Thymus (tissue), 11 donors: ENCODE measurements around the gene RSPH10B. TPM values are rescaled to one million over a fixed set of nuclear protein-coding genes. Genes with fewer than 3 reads are reported as not detected.
"Not testable (repeated sequence)": the region's sequence is repeated elsewhere in the genome, so short reads cannot be mapped to it uniquely, and the experiment has no call there.

Experiments used
- DNase-seq, 9 donors: peaks; one replicate each; pipeline ENCODE4 v3.0.0-alpha.2; 2013; ENCODE audit warnings: low spot score in 9 of 9, low read depth in 6 of 9, missing footprints in 1 of 9
- H3K27ac ChIP-seq, 2 donors: one replicate each; pipeline ENCODE4 v1.5.1; 2013; ENCODE audit warnings: control low read depth in 1 of 2, low read depth in 1 of 2, low read length in 1 of 2, mild to moderate bottlenecking in 1 of 2, moderate library complexity in 1 of 2
- H3K27me3 ChIP-seq, 2 donors: one replicate each; pipeline ENCODE4 v1.5.1; 2013; ENCODE audit warnings: low read length in 1 of 2; ENCODE audit not compliant: control insufficient read depth in 2 of 2, insufficient read depth in 1 of 2
- H3K36me3 ChIP-seq, 2 donors: one replicate each; pipeline ENCODE4 v1.5.1; 2013; ENCODE audit warnings: low read length in 1 of 2, mild to moderate bottlenecking in 1 of 2, moderate library complexity in 1 of 2; ENCODE audit not compliant: control insufficient read depth in 2 of 2, insufficient read depth in 2 of 2
- H3K4me1 ChIP-seq, 2 donors: one replicate each; pipeline ENCODE4 v1.5.1; 2013; ENCODE audit warnings: low read length in 2 of 2; ENCODE audit not compliant: control insufficient read depth in 2 of 2, insufficient read depth in 2 of 2
- H3K4me3 ChIP-seq, 2 donors: one replicate each; pipeline ENCODE4 v1.5.1; 2013; ENCODE audit warnings: low read length in 2 of 2, control low read depth in 1 of 2, mild to moderate bottlenecking in 1 of 2
- H3K9me3 ChIP-seq, 2 donors: one replicate each; pipeline ENCODE4 v1.5.1; 2013; ENCODE audit warnings: low read length in 1 of 2, mild to moderate bottlenecking in 1 of 2; ENCODE audit not compliant: control insufficient read depth in 2 of 2, insufficient read depth in 1 of 2
- WGBS: extraction: QIAGEN DNeasy Blood & Tissue Kit; methylation state at CpG from one replicate; pipeline ENCODE4 v1.1.7; 2013; 5-methylcytosine and 5-hydroxymethylcytosine counted together
- polyA plus RNA-seq: library from polyadenylated mRNA; stranded (reverse); fragments of 200-250 nt; gene quantifications from one replicate; pipeline ENCODE4 v1.2.3, GENCODE V29; 2013
- total RNA-seq: library from RNA; stranded (reverse); fragments of 120-200 nt; gene quantifications from one replicate; pipeline ENCODE4 v1.2.4, GENCODE V29; 2013
- donor health status: healthy.

RSPH10B gene
- total and polyA plus RNA-seq, 2 donors = 0.25 TPM; not detected in 1

- H3K9me3 ChIP-seq, H3K4me1 ChIP-seq, DNase-seq, H3K27ac ChIP-seq, H3K36me3 ChIP-seq, H3K4me3 ChIP-seq, H3K27me3 ChIP-seq: not testable (repeated sequence)
- 90% methylated on average over 4 of the region's 13 CpGs for WGBS
Observed at GRCh38 chr7:5931905-5932644, 38.4 kb downstream of the RSPH10B start.

- not testable (repeated sequence) for H3K4me1 ChIP-seq, DNase-seq, H3K27ac ChIP-seq, H3K36me3 ChIP-seq, H3K4me3 ChIP-seq, H3K27me3 ChIP-seq, H3K9me3 ChIP-seq
- over 99% methylated on average over 14 of the region's 14 CpGs for WGBS
Observed at GRCh38 chr7:5931250-5931649, 39.2 kb downstream of the RSPH10B start.

DNA sequence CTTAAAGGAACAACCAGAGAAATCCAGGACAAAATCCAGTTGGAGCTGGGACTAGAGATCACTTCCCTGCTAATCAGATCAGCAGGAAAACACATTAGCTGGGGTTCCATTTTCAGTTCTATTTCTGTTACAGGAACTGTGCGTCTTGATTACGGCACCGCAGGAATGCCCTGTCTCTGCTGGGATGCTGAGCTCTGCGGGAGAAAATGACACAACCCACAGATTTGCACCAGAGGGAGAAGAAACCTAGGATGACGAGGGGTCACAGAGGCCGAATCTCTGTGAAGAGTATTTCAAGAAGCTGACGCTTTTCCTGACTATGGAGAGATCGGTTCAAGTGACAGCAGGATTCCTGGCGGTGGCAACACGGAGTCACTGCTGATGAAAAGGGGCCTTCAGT, 40.2 kb downstream of the RSPH10B start:
- not testable (repeated sequence) for DNase-seq, H3K36me3 ChIP-seq, H3K4me3 ChIP-seq, H3K9me3 ChIP-seq, H3K27ac ChIP-seq, H3K27me3 ChIP-seq, H3K4me1 ChIP-seq
- WGBS = 100% methylated on average over 1 of the region's 10 CpGs

GRCh38 chr7:5926263-5926870, 44.1 kb downstream of the RSPH10B start:
- H3K27ac ChIP-seq, H3K4me3 ChIP-seq, DNase-seq, H3K36me3 ChIP-seq, H3K4me1 ChIP-seq, H3K27me3 ChIP-seq, H3K9me3 ChIP-seq: not testable (repeated sequence)
- 100% methylated on average over 2 of the region's 13 CpGs for WGBS

- whole genome bisulfite sequencing = 100% methylated on average over 1 of the region's 12 CpGs
- H3K27ac ChIP-seq, DNase-seq, H3K9me3 ChIP-seq, H3K27me3 ChIP-seq, H3K36me3 ChIP-seq, H3K4me3 ChIP-seq, H3K4me1 ChIP-seq: not testable (repeated sequence)
Observed at GRCh38 chr7:5924630-5925029, 45.9 kb downstream of the RSPH10B start.

DNA sequence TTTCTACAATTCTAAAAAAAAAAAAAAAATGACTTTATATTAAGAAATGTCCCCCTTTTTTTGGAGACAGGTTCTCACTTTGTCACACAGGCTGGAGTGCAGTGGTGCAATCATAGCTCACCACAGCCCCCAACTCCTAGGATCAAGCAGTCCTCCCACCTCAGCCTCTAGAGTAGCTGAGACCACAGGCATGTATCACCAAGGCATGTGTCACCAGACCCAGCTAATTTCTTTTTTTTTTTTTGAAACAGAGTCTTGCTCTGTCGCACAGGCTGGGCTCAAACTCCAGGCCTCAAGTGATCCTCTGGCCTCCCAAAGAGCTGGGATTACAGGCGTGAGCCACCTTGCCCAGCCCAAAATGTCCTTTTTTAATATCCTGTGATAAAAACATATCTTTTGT, 46.3 kb downstream of the RSPH10B start:
- H3K27ac ChIP-seq, H3K27me3 ChIP-seq, H3K4me1 ChIP-seq, H3K9me3 ChIP-seq, H3K36me3 ChIP-seq, DNase-seq, H3K4me3 ChIP-seq: not testable (repeated sequence)
- WGBS = 88% methylated on average over 1 of the region's 2 CpGs

DNA sequence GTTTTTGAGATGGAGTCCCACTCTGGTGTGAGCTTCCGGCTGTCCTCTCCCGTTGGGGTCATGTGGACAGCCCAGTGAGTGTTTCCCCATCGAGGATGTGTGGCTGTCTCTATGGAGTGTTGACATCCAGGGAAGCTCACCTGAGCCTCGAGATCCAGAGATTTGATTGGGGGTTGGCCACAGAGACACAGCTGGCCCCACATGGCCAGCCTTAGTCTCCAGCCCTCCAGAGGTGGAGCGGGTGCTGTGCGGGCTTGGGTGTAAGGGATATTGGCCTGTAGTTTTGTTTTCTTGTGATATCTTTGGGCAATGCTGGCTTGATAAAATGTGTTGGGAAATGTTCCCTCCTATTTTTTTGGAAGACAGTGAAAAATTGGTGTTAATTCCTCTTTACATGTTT, 54.0 kb downstream of the RSPH10B start:
- 79% methylated on average over 4 of the region's 6 CpGs for WGBS
- not testable (repeated sequence) for H3K27me3 ChIP-seq, DNase-seq, H3K9me3 ChIP-seq, H3K4me3 ChIP-seq, H3K27ac ChIP-seq, H3K4me1 ChIP-seq, H3K36me3 ChIP-seq

DNA sequence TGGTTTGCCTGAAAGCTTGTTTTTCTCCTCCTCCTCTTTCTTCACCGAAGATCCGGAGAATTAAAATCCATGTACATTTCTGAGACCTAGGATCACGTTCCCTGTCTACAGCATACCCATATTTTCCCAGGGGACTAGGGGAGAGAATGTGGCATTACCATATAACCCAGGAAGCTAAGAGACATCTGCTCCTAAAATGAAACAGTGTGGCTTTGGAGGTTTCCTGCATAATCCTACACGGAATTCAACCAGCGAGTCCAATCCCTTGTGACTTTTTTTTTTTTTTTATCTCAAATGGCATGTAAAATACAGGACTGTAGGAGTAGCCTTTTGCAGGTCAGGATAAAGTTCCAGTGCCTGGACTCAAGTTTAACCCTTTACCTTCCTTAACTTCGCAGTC, 61.7 kb downstream of the RSPH10B start:
- H3K36me3 ChIP-seq = peaks cover 19 to 27% of the 10 kb centered on the region in 2 donors
- WGBS = 96% methylated on average over 6 of the region's 6 CpGs
- not testable (repeated sequence) for DNase-seq, H3K27me3 ChIP-seq, H3K27ac ChIP-seq, H3K4me3 ChIP-seq, H3K4me1 ChIP-seq, H3K9me3 ChIP-seq

DNA sequence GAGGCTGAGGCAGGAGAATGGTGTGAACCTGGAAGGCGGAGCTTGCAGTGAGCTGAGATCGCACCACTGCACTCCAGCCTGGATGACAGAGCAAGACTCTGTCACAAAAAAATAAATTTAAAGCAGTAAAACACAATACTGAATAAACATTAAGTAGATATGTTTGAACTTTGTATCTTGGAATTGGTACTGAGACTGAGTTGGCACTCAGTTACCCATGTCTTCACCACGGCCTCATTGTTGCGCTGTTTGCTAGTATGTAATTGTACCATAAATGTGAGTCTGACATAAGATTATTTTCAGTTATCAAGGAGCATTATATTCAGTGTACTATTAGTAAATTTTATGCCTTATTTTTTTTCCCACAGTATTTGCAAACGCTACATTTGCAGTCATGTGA, 65.8 kb downstream of the RSPH10B start:
- not testable (repeated sequence) for H3K27me3 ChIP-seq, H3K9me3 ChIP-seq, DNase-seq, H3K4me1 ChIP-seq, H3K27ac ChIP-seq, H3K4me3 ChIP-seq
- H3K36me3 ChIP-seq = peaks cover 6 to 15% of the 10 kb centered on the region in 2 donors
- 98% methylated on average over 5 of the region's 5 CpGs for WGBS
